GM23338 (cell line): ENCODE measurements around the gene DAZAP1. TPM values are rescaled to one million over a fixed set of nuclear protein-coding genes. Genes with fewer than 3 reads are reported as not detected.

ENCODE experiments used
- CREB1 ChIP-seq: fragments of 250-450 bp; sonication (Bioruptor Pico); IDR thresholded peaks from 2 replicates; pipeline ENCODE4 v1.5.0; 2020; ENCODE audit warnings: low read depth, mild to moderate bottlenecking, moderate library complexity
- NANOG ChIP-seq: IDR thresholded peaks from 2 replicates; pipeline ENCODE4 v1.6.1; 2016; ENCODE audit warnings: antibody characterized with exemption, borderline replicate concordance
- STAT1 ChIP-seq: IDR thresholded peaks from one replicate; pipeline ENCODE4 v1.6.1; 2016; ENCODE audit warnings: antibody characterized with exemption; ENCODE audit not compliant: unreplicated experiment
- polyA plus RNA-seq: library from polyadenylated mRNA; unstranded; fragments of >200 nt; fragmentation: Nextera tagmentation; extraction: Ambion mirVana; gene quantifications from 2 replicates; pipeline ENCODE4 v1.2.1, GENCODE V29; 2016
- total RNA-seq: library from RNA; depleted of rRNA; stranded (reverse); fragments of >200 nt; shearing (Covaris generic); gene quantifications from 2 replicates; pipeline ENCODE4 v1.2.3, GENCODE V29; 2014
- TF ChIP-seq, protein P1 (sequence below): fragments of 250-450 bp; sonication (Bioruptor Pico); IDR thresholded peaks from 2 replicates; pipeline ENCODE4 v1.5.0; 2020; ENCODE audit warnings: mild to moderate bottlenecking, moderate library complexity
- TF ChIP-seq, protein P2 (sequence below): IDR thresholded peaks from one replicate; pipeline ENCODE4 v1.6.1; 2018; ENCODE audit warnings: antibody characterized with exemption; ENCODE audit not compliant: unreplicated experiment

Gene DAZAP1
- total and polyA plus RNA-seq, 2 experiments from 2014 or later: 44.1 to 194 TPM

DNA sequence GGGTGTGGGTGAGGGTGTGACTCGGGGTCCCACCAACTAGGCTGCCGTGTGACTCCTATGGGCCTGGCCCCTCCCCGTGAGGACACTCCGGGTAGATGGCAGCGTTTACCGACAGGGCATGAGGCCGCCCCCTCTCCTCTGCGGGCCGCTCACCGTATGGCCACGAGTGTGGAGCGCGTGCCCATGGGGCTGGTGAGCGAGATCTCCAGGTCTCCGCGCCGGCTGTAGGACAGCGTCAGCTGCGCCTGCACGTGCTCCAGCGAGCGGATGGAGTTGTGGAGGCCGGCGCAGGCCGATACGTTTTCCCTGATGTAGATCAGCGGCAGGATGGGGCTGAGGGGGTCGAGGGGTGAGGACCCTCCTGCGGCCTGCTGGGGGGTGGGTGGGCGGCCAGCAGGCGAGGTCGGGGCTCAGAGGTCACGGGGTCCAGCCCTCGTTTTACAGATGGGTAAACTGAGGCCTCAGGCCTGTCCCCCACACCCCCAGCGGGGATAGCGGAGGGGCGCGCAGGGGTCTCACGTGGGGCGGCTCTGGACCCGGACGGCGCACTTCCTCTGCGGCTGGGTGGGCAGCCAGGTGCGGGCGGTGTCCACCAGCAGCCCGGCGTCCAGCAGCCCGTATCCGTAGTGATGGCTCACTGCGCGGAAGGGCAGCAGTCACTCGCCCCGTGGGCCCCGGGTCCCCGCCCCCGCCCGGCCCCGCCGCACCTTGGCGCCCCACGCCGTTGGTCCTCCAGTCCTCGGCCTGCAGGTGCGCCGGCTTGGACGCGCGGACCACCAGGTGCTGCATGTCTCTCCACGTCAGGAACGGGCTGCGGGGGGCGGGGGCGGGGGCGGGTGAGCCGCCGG, 76.0 kb downstream of the DAZAP1 start (continued):
- TF ChIP-seq, protein P1, sequence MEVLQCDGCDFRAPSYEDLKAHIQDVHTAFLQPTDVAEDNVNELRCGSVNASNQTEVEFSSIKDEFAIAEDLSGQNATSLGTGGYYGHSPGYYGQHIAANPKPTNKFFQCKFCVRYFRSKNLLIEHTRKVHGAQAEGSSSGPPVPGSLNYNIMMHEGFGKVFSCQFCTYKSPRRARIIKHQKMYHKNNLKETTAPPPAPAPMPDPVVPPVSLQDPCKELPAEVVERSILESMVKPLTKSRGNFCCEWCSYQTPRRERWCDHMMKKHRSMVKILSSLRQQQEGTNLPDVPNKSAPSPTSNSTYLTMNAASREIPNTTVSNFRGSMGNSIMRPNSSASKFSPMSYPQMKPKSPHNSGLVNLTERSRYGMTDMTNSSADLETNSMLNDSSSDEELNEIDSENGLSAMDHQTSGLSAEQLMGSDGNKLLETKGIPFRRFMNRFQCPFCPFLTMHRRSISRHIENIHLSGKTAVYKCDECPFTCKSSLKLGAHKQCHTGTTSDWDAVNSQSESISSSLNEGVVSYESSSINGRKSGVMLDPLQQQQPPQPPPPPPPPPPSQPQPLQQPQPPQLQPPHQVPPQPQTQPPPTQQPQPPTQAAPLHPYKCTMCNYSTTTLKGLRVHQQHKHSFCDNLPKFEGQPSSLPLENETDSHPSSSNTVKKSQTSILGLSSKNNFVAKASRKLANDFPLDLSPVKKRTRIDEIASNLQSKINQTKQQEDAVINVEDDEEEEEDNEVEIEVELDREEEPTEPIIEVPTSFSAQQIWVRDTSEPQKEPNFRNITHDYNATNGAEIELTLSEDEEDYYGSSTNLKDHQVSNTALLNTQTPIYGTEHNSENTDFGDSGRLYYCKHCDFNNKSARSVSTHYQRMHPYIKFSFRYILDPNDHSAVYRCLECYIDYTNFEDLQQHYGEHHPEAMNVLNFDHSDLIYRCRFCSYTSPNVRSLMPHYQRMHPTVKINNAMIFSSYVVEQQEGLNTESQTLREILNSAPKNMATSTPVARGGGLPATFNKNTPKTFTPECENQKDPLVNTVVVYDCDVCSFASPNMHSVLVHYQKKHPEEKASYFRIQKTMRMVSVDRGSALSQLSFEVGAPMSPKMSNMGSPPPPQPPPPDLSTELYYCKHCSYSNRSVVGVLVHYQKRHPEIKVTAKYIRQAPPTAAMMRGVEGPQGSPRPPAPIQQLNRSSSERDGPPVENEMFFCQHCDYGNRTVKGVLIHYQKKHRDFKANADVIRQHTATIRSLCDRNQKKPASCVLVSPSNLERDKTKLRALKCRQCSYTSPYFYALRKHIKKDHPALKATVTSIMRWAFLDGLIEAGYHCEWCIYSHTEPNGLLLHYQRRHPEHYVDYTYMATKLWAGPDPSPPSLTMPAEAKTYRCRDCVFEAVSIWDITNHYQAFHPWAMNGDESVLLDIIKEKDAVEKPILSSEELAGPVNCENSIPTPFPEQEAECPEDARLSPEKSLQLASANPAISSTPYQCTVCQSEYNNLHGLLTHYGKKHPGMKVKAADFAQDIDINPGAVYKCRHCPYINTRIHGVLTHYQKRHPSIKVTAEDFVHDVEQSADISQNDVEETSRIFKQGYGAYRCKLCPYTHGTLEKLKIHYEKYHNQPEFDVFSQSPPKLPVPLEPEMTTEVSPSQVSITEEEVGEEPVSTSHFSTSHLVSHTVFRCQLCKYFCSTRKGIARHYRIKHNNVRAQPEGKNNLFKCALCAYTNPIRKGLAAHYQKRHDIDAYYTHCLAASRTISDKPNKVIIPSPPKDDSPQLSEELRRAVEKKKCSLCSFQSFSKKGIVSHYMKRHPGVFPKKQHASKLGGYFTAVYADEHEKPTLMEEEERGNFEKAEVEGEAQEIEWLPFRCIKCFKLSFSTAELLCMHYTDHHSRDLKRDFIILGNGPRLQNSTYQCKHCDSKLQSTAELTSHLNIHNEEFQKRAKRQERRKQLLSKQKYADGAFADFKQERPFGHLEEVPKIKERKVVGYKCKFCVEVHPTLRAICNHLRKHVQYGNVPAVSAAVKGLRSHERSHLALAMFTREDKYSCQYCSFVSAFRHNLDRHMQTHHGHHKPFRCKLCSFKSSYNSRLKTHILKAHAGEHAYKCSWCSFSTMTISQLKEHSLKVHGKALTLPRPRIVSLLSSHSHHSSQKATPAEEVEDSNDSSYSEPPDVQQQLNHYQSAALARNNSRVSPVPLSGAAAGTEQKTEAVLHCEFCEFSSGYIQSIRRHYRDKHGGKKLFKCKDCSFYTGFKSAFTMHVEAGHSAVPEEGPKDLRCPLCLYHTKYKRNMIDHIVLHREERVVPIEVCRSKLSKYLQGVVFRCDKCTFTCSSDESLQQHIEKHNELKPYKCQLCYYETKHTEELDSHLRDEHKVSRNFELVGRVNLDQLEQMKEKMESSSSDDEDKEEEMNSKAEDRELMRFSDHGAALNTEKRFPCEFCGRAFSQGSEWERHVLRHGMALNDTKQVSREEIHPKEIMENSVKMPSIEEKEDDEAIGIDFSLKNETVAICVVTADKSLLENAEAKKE (CRISPR knock-in tag): no peak
- no peak for TF ChIP-seq NANOG
- no peak for TF ChIP-seq CREB1 (CRISPR knock-in tag)
- no peak for TF ChIP-seq STAT1
- TF ChIP-seq, protein P2, sequence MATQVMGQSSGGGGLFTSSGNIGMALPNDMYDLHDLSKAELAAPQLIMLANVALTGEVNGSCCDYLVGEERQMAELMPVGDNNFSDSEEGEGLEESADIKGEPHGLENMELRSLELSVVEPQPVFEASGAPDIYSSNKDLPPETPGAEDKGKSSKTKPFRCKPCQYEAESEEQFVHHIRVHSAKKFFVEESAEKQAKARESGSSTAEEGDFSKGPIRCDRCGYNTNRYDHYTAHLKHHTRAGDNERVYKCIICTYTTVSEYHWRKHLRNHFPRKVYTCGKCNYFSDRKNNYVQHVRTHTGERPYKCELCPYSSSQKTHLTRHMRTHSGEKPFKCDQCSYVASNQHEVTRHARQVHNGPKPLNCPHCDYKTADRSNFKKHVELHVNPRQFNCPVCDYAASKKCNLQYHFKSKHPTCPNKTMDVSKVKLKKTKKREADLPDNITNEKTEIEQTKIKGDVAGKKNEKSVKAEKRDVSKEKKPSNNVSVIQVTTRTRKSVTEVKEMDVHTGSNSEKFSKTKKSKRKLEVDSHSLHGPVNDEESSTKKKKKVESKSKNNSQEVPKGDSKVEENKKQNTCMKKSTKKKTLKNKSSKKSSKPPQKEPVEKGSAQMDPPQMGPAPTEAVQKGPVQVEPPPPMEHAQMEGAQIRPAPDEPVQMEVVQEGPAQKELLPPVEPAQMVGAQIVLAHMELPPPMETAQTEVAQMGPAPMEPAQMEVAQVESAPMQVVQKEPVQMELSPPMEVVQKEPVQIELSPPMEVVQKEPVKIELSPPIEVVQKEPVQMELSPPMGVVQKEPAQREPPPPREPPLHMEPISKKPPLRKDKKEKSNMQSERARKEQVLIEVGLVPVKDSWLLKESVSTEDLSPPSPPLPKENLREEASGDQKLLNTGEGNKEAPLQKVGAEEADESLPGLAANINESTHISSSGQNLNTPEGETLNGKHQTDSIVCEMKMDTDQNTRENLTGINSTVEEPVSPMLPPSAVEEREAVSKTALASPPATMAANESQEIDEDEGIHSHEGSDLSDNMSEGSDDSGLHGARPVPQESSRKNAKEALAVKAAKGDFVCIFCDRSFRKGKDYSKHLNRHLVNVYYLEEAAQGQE: no peak
